DMS 273 treated with DMSO at 0.1 percent for 48 hours (cell line): ENCODE results near the gene CYB5B.
"Not testable (repeated sequence)": the region's sequence is repeated elsewhere in the genome, so short reads cannot be mapped to it uniquely, and the experiment has no call there.

Experiments used
- DNase-seq: peaks from one replicate; lab custom pipeline; 2025; lab: John Stamatoyannopoulos, UW

Gene CYB5B

GRCh38 chr16:69410219-69410990 is 14.0 kb upstream of the CYB5B start:
- no peak for DNase-seq

GRCh38 chr16:69411064-69411985 is 13.1 kb upstream of the CYB5B start:
- DNase-seq = no peak

GRCh38 chr16:69412287-69412686 is 12.1 kb upstream of the CYB5B start:
- DNase-seq = no peak

- no peak for DNase-seq
These were observed 11.3 kb upstream of the CYB5B start for GRCh38 chr16:69413045-69413664.

GRCh38 chr16:69417520-69418199 is 6.8 kb upstream of the CYB5B start:
- no peak for DNase-seq

- no peak for DNase-seq
These were observed 4.5 kb upstream of the CYB5B start for GRCh38 chr16:69419956-69420355.

- no peak for DNase-seq
These were observed 1.2 kb upstream of the CYB5B start for GRCh38 chr16:69423189-69423588.

- DNase-seq = no peak
These were observed 741 bp downstream of the CYB5B start for GRCh38 chr16:69424935-69425784.

- no peak for DNase-seq
These were observed 4.2 kb downstream of the CYB5B start for GRCh38 chr16:69428652-69429051.

- not testable (repeated sequence) for DNase-seq
These were observed 4.7 kb downstream of the CYB5B start for GRCh38 chr16:69429058-69429640.

GRCh38 chr16:69431948-69432468 is 7.6 kb downstream of the CYB5B start:
- DNase-seq = no peak

- DNase-seq = no peak
These were observed 9.6 kb downstream of the CYB5B start for GRCh38 chr16:69434066-69434465.

GRCh38 chr16:69435977-69436820 is 11.8 kb downstream of the CYB5B start:
- no peak for DNase-seq

- no peak for DNase-seq
These were observed 12.5 kb downstream of the CYB5B start for GRCh38 chr16:69436896-69437295.

- DNase-seq = no peak
These were observed 14.0 kb downstream of the CYB5B start for GRCh38 chr16:69438465-69438864.

GRCh38 chr16:69440250-69440649 is 15.8 kb downstream of the CYB5B start:
- no peak for DNase-seq

GRCh38 chr16:69441030-69441429 is 16.6 kb downstream of the CYB5B start:
- not testable (repeated sequence) for DNase-seq

GRCh38 chr16:69443927-69444631 is 19.7 kb downstream of the CYB5B start:
- DNase-seq = no peak
